Measurements from ENCODE around the gene BCAS3. TPM values are rescaled to one million over a fixed set of nuclear protein-coding genes. Genes with fewer than 3 reads are reported as not detected.

Gene BCAS3
- total and polyA plus RNA-seq, 4 experiments from 2014 or later, result 27.0 to 45.2 (median 41.2) TPM

GRCh38 chr17:61047515-61047914 is 369.9 kb downstream of the BCAS3 start:
- Histone ChIP-seq H3K9me3 (ENCODE audit: control insufficient read depth in 1 of 2, low read length in 2 of 2) (no peaks in the 10 kb centered on the region), H3K36me3 (ENCODE audit: insufficient read depth, low read length) (no peaks in the 10 kb centered on the region), H3K27me3 (ENCODE audit: insufficient read depth, low read length) (no peaks in the 10 kb centered on the region), H3K4me3 (ENCODE audit: low read length in 2 of 2) (no peak overlapping the region), H3K4me1 (ENCODE audit: insufficient read depth, low read length) (no peaks in the 10 kb centered on the region), H3K27ac (ENCODE audit: low read depth, low read length) (no peak overlapping the region)
- intact Hi-C loops (cut with micrococcal nuclease), result no loop called here
- H3K9me3 Mint-ChIP-seq, result no peaks in the 10 kb centered on the region
- H3K4me3 Mint-ChIP-seq, result no peak overlapping the region
- no peaks in the 10 kb centered on the region for H3K27me3 Mint-ChIP-seq
- peaks cover 10 to 15% (median 11%) of the 10 kb centered on the region in 4 donors for H3K4me1 Mint-ChIP-seq
- ChIA-PET CTCF (ENCODE audit: partially characterized antibody) (no interaction called here), POLR2A (ENCODE audit: partially characterized antibody) (no interaction called here)
- DNase-seq, result no peak
- H3K27ac Mint-ChIP-seq, result no peak overlapping the region
- H3K36me3 Mint-ChIP-seq, result peaks cover 0 to 4% of the 10 kb centered on the region in 2 donors

GRCh38 chr17:61048376-61049106 is 370.9 kb downstream of the BCAS3 start:
- peaks cover 10 to 15% (median 11%) of the 10 kb centered on the region in 4 donors for H3K4me1 Mint-ChIP-seq
- H3K36me3 Mint-ChIP-seq, result peaks cover 0 to under 1% of the 10 kb centered on the region in 2 donors
- no peaks in the 10 kb centered on the region for H3K9me3 Mint-ChIP-seq
- no peaks in the 10 kb centered on the region for H3K4me1 ChIP-seq (ENCODE audit: insufficient read depth, low read length)
- intact Hi-C loops (cut with micrococcal nuclease), result no loop called here
- H3K27me3 ChIP-seq (ENCODE audit: insufficient read depth, low read length), result no peaks in the 10 kb centered on the region
- ChIA-PET POLR2A (ENCODE audit: partially characterized antibody) (no interaction called here), CTCF (ENCODE audit: partially characterized antibody) (no interaction called here)
- H3K4me3 Mint-ChIP-seq, result no peak overlapping the region
- peak overlapping the region in 1 of 7 donors; percentile 27 for H3K27ac Mint-ChIP-seq
- DNase-seq, result no peak
- no peaks in the 10 kb centered on the region for H3K36me3 ChIP-seq (ENCODE audit: insufficient read depth, low read length)
- no peaks in the 10 kb centered on the region for H3K27me3 Mint-ChIP-seq
- H3K9me3 ChIP-seq (ENCODE audit: control insufficient read depth in 1 of 2, low read length in 2 of 2), result no peaks in the 10 kb centered on the region
- H3K27ac ChIP-seq (ENCODE audit: low read depth, low read length), result no peak overlapping the region
- H3K4me3 ChIP-seq (ENCODE audit: low read length in 2 of 2), result no peak overlapping the region

- CTCF ChIA-PET (ENCODE audit: partially characterized antibody), result no interaction called here
- no peak overlapping the region for H3K27ac Mint-ChIP-seq
Observed at GRCh38 chr17:61053469-61053868, 375.8 kb downstream of the BCAS3 start.

GRCh38 chr17:61054436-61054835 is 376.8 kb downstream of the BCAS3 start:
- peaks cover 4 to 11% (median 8%) of the 10 kb centered on the region in 4 donors for H3K4me1 Mint-ChIP-seq
- no peak for DNase-seq
- intact Hi-C loops (cut with micrococcal nuclease), result no loop called here
- Histone ChIP-seq H3K36me3 (ENCODE audit: insufficient read depth, low read length) (no peaks in the 10 kb centered on the region), H3K9me3 (ENCODE audit: control insufficient read depth in 1 of 2, low read length in 2 of 2) (no peaks in the 10 kb centered on the region), H3K4me3 (ENCODE audit: low read length in 2 of 2) (no peak overlapping the region), H3K27me3 (ENCODE audit: insufficient read depth, low read length) (no peaks in the 10 kb centered on the region), H3K4me1 (ENCODE audit: insufficient read depth, low read length) (peaks cover 8% of the 10 kb centered on the region), H3K27ac (ENCODE audit: low read depth, low read length) (no peak overlapping the region)
- no peaks in the 10 kb centered on the region for H3K36me3 Mint-ChIP-seq
- H3K27me3 Mint-ChIP-seq, result no peaks in the 10 kb centered on the region
- no peak overlapping the region for H3K4me3 Mint-ChIP-seq
- no peak overlapping the region for H3K27ac Mint-ChIP-seq
- H3K9me3 Mint-ChIP-seq, result no peaks in the 10 kb centered on the region
- ChIA-PET POLR2A (ENCODE audit: partially characterized antibody) (no interaction called here), CTCF (ENCODE audit: partially characterized antibody) (no interaction called here)

More at GRCh38 chr17:61053469-61053868, 375.8 kb downstream of the BCAS3 start:
- H3K9me3 Mint-ChIP-seq, result no peaks in the 10 kb centered on the region
- Histone ChIP-seq H3K27me3 (ENCODE audit: insufficient read depth, low read length) (no peaks in the 10 kb centered on the region), H3K27ac (ENCODE audit: low read depth, low read length) (no peak overlapping the region), H3K9me3 (ENCODE audit: control insufficient read depth in 1 of 2, low read length in 2 of 2) (no peaks in the 10 kb centered on the region), H3K36me3 (ENCODE audit: insufficient read depth, low read length) (no peaks in the 10 kb centered on the region), H3K4me3 (ENCODE audit: low read length in 2 of 2) (no peak overlapping the region), H3K4me1 (ENCODE audit: insufficient read depth, low read length) (peaks cover 8% of the 10 kb centered on the region)
- POLR2A ChIA-PET (ENCODE audit: partially characterized antibody), result no interaction called here
- no peaks in the 10 kb centered on the region for H3K36me3 Mint-ChIP-seq
- H3K4me3 Mint-ChIP-seq, result no peak overlapping the region
- peaks cover 9 to 16% (median 13%) of the 10 kb centered on the region in 4 donors for H3K4me1 Mint-ChIP-seq
- no peaks in the 10 kb centered on the region for H3K27me3 Mint-ChIP-seq
- intact Hi-C loops (cut with micrococcal nuclease), result no loop called here
- no peak for DNase-seq

GRCh38 chr17:61057257-61057656 is 379.6 kb downstream of the BCAS3 start:
- DNase-seq, result no peak
- Histone ChIP-seq H3K9me3 (ENCODE audit: control insufficient read depth in 1 of 2, low read length in 2 of 2) (no peaks in the 10 kb centered on the region), H3K36me3 (ENCODE audit: insufficient read depth, low read length) (no peaks in the 10 kb centered on the region), H3K27me3 (ENCODE audit: insufficient read depth, low read length) (no peaks in the 10 kb centered on the region), H3K4me1 (ENCODE audit: insufficient read depth, low read length) (peaks cover 8% of the 10 kb centered on the region), H3K27ac (ENCODE audit: low read depth, low read length) (no peak overlapping the region), H3K4me3 (ENCODE audit: low read length in 2 of 2) (no peak overlapping the region)
- peaks cover 4 to 11% (median 7%) of the 10 kb centered on the region in 4 donors for H3K4me1 Mint-ChIP-seq
- intact Hi-C loops (cut with micrococcal nuclease), result no loop called here
- ChIA-PET CTCF (ENCODE audit: partially characterized antibody) (no interaction called here), POLR2A (ENCODE audit: partially characterized antibody) (no interaction called here)
- H3K9me3 Mint-ChIP-seq, result no peaks in the 10 kb centered on the region
- peak overlapping the region in 1 of 7 donors; percentile 8 for H3K27ac Mint-ChIP-seq
- no peaks in the 10 kb centered on the region for H3K27me3 Mint-ChIP-seq
- peaks cover 0 to 5% of the 10 kb centered on the region in 2 donors for H3K36me3 Mint-ChIP-seq
- no peak overlapping the region for H3K4me3 Mint-ChIP-seq

- ChIA-PET CTCF (ENCODE audit: partially characterized antibody) (no interaction called here), POLR2A (ENCODE audit: partially characterized antibody) (no interaction called here)
- H3K27ac ChIP-seq (ENCODE audit: low read depth, low read length), result no peak overlapping the region
- no peaks in the 10 kb centered on the region for H3K36me3 ChIP-seq (ENCODE audit: insufficient read depth, low read length)
- no peaks in the 10 kb centered on the region for H3K27me3 ChIP-seq (ENCODE audit: insufficient read depth, low read length)
- Mint-ChIP-seq H3K4me3 (no peak overlapping the region), H3K27me3 (no peaks in the 10 kb centered on the region), H3K9me3 (no peaks in the 10 kb centered on the region), H3K4me1 (peaks cover 4 to 11% (median 7%) of the 10 kb centered on the region in 4 donors), H3K36me3 (peaks cover 0 to 8% of the 10 kb centered on the region in 2 donors), H3K27ac (no peak overlapping the region)
- no peak overlapping the region for H3K4me3 ChIP-seq (ENCODE audit: low read length in 2 of 2)
- intact Hi-C loops (cut with micrococcal nuclease), result no loop called here
- no peak for DNase-seq
- H3K4me1 ChIP-seq (ENCODE audit: insufficient read depth, low read length), result peaks cover 8% of the 10 kb centered on the region
- H3K9me3 ChIP-seq (ENCODE audit: control insufficient read depth in 1 of 2, low read length in 2 of 2), result no peaks in the 10 kb centered on the region
Observed at GRCh38 chr17:61058066-61058465, 380.4 kb downstream of the BCAS3 start.

GRCh38 chr17:61063528-61063927 is 385.9 kb downstream of the BCAS3 start:
- H3K27me3 Mint-ChIP-seq, result no peaks in the 10 kb centered on the region
- Histone ChIP-seq H3K4me1 (ENCODE audit: insufficient read depth, low read length) (peaks cover 8% of the 10 kb centered on the region), H3K4me3 (ENCODE audit: low read length in 2 of 2) (no peak overlapping the region), H3K27me3 (ENCODE audit: insufficient read depth, low read length) (no peaks in the 10 kb centered on the region), H3K9me3 (ENCODE audit: control insufficient read depth in 1 of 2, low read length in 2 of 2) (no peaks in the 10 kb centered on the region), H3K27ac (ENCODE audit: low read depth, low read length) (no peak overlapping the region), H3K36me3 (ENCODE audit: insufficient read depth, low read length) (no peaks in the 10 kb centered on the region)
- peaks cover 0 to 13% of the 10 kb centered on the region in 2 donors for H3K36me3 Mint-ChIP-seq
- CTCF ChIA-PET (ENCODE audit: partially characterized antibody), result no interaction called here
- intact Hi-C loops (cut with micrococcal nuclease), result no loop called here
- H3K4me3 Mint-ChIP-seq, result no peak overlapping the region
- H3K4me1 Mint-ChIP-seq, result peaks cover 0 to 6% (median 3%) of the 10 kb centered on the region in 4 donors
- H3K9me3 Mint-ChIP-seq, result peaks cover 0 to 2% (median 0%) of the 10 kb centered on the region in 8 donors
- H3K27ac Mint-ChIP-seq, result peak overlapping the region in 1 of 7 donors; percentile 2
- no peak for DNase-seq
- POLR2A ChIA-PET (ENCODE audit: partially characterized antibody), result no interaction called here
